HG03135 (cell line): ENCODE data around the gene PRKACG.
A peak's percentile ranks its signal among the peaks of the same experiment; 100 is the strongest.
"Not testable (repeated sequence)": the region's sequence is repeated elsewhere in the genome, so short reads cannot be mapped to it uniquely, and the experiment has no call there.

Experiments used
- ATAC-seq: cut with Tn5 transposase; IDR thresholded peaks from one replicate; pipeline ENCODE4 v1.9.1; 2021; ENCODE audit warnings: mild to moderate bottlenecking, moderate library complexity; ENCODE audit not compliant: unreplicated experiment

Gene PRKACG

DNA sequence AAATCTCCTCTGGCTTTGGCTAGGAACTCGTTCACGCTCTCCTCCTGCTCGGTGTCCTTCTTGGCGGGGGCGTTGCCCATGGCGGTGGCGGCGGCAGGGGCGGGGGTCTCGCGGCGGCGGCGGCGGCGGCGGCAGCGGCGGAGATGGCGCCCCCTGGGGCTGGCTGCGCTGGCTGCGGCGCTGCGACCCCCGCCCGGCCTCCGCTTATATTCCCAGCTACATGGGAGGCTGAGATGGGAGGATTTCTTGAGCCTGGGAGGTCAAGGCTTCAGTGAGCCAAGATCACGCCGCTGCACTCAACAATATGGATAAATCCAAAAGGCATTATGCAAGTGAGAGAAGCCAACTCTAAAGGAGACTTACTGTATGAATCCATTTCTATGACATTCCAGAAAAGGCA is at the start of gene PRKACG:
Gene PRKACG, minus strand, starts transcription at position 101 of the 400 bp plus-strand sequence. Its CDS starts 21 bp downstream, at position 80.
- no peak for ATAC-seq

DNA sequence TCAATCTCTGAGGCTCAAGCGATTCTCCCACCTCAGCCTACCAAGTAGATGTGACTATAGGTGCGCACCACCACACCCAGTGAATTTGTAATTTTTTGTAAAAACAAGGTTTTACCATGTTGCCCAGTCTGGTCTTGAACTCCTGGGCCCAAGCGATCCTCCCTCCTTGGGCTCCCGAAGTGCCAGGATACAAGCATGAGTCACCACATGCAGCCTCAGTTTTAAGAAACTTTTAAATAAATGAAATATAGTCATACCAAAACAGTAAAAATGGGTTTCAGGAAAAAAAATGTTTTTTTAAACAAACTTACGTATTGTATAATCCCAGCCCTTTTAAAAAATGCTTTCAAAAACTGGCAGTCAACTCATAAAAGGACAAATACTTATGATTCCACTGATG is 48.3 kb upstream of the PRKACG start:
- ATAC-seq, result no peak

DNA sequence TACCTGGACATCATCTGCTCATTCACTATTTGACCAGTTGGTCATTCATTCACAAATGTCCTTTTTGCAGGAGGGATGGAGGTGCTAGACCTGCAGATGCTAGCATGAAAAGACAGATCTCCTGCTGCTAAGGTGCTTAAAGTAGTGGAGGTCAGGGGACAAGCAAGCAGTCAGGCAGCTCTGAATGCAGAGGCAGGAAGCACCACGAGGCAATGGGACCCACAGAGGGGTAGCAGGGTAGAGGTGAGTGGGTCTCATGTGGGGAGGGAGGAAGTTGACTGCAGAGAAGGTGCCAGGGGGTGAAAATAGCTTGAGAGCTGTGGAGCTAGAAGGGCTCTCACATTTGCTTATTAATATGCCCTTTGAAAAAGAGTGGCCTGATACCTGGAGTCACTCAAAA is 46.9 kb upstream of the PRKACG start:
- ATAC-seq, result no peak

DNA sequence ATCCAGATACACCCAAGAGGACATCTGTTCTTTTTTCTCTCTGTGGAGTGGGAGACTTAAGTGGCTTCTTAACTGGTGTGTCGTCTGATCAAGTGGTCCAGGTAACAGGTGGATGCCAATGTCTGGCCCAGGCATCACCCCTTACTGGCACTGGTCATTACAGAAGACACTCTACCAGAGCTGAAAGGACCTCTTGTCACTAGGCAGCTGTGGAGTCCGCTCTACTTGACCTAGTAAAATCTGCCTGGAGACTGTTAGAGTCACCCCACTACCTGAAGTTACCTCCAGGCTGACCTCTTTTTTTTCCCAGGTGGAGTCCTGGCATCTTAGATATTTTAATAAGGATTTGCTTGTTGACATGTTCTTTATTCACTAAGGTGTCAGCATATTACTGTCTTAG is 44.2 kb upstream of the PRKACG start:
- no peak for ATAC-seq

DNA sequence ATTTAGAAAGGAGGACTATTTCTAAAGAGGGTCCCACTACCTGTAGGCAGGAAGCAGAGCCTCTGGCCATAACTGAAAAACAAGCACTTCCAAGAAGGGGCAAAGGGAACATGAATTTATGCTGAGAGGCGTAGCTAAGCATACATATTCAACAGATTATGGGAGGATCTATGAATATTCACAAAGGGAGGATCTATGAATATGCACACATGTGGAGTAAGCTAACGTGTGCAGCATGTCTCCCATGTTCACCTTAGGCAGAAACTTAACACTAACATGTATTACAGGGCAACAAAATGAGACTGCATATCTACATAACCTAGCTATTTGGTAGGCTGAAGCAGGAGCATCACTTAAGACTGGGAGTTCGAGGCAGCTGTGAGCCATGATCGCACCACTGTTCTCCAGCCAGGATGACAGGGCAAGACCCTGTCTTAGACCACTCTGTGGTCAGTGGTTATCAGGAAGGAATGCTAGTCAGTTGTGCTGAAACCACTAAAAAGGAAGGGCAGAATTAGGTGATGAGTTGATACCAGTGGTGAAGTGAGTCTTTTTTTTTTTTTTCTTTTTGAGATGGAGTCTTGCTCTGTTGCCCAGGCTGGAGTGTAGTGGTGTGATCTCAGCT is 42.4 kb upstream of the PRKACG start:
- no peak for ATAC-seq

DNA sequence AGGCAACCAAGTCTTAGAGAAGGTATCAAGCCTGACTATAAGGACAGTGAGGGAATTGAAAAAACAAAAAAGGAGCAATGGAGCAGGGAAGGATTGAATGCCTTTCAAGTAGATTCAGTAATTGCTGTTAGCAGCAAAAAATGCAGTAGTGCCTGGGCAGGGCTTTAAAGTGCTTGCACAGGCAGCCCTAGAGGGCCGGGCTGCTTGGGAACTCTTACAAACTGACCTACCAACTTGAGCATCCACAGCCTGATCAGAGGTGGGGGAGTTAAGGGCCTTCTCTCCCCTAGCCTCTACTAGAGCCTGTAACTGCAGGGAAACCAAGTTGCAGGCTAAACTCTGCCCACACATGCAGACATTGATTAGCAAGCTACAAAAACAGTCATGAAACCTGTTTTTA is 41.1 kb upstream of the PRKACG start:
- no peak for ATAC-seq

DNA sequence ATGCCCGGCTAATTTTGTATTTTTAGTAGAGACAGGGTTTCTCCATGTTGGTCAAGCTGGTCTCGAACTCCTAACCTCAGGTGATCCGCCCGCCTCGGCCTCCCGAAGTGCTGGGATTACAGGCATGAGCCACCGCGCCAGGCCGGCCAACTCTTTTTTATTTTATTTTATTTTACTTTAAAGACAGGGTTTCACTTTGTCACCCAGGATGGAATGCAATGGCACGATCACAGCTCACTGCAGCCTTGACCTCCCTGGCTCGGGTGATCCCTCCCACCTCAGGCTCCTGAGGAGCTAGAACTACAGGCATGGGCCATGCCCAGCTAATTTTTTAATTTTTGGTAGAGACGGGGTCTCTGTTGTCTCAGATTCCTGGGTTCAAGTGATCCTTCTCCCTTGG is 37.0 kb upstream of the PRKACG start:
- not testable (repeated sequence) for ATAC-seq

DNA sequence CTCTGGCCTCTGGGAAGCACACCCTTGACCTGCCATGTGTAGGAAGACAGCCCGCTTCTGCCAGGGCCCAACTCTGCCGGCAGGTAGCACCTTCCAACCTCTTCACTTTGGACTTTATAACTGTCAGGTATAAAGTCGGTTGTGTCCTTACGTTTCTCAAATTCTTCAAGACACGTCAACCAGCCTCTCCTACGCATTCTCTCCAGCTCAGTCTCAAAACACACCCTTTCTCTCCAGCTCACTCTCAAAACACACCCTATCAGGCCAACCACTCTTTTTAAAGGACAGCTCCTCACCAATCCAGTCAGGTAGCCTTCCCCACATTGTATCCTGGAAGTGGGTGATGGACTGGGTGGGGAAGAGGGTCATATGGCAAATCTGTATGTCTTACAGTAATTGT is 35.2 kb upstream of the PRKACG start:
- ATAC-seq, result no peak

DNA sequence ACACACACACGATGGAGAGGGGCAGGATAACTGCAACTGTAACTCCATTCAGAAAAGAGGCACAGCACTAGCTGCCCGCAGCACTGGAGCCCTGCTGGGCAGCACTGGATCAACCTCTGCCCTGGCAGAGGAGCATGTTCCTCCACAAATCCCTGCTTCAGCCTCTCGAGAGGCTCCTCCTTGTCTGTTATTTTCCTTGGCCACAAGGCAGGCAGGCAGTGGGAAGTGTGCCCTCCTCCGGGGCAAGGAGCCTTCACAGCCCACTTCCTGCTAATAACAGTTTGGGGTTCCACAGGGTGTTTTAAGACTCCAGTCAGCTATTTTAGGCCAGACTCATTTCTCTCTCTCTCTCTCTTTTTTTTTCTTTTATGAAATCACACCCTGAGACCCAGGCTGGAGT is 33.5 kb upstream of the PRKACG start:
- no peak for ATAC-seq

DNA sequence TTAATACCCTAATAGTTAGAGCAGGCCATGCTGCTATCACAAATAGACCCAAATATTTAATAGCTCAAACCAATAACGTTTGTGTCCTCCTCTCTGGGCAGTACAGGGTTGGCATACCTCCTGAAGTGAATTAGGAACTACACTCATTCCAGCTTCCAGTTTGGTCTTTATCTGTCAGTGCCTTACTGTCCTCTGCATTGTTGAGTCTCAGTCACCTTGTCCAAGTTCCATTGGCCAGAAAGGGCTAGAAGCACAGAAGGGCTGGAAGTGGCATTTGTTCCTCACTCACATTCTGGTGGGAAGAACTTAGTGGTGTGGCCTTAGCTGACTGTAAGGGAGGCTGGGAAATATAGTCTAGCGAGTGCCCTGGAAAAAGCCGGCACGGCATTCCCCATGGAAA is 32.8 kb upstream of the PRKACG start:
- no peak for ATAC-seq

DNA sequence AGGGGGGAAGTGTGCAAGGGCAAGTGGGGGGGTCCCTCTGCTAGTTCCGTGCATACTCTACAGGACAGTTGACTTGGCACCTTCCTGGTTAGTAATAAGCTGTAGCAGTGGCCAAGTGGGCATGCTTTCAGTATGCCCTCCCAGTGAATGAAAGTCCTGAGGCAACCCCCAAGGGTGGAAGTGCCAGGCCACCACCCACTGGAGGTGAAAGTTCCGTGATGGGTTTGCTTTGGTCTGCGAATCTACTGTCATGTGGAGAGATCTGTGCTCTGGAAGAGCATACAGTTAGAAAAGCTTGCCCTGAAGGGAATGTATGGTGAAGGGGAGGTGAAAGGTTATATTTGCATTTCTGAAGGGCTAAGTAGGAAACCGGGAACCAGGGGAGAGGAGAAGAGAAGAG is 31.9 kb upstream of the PRKACG start:
- ATAC-seq, result no peak

DNA sequence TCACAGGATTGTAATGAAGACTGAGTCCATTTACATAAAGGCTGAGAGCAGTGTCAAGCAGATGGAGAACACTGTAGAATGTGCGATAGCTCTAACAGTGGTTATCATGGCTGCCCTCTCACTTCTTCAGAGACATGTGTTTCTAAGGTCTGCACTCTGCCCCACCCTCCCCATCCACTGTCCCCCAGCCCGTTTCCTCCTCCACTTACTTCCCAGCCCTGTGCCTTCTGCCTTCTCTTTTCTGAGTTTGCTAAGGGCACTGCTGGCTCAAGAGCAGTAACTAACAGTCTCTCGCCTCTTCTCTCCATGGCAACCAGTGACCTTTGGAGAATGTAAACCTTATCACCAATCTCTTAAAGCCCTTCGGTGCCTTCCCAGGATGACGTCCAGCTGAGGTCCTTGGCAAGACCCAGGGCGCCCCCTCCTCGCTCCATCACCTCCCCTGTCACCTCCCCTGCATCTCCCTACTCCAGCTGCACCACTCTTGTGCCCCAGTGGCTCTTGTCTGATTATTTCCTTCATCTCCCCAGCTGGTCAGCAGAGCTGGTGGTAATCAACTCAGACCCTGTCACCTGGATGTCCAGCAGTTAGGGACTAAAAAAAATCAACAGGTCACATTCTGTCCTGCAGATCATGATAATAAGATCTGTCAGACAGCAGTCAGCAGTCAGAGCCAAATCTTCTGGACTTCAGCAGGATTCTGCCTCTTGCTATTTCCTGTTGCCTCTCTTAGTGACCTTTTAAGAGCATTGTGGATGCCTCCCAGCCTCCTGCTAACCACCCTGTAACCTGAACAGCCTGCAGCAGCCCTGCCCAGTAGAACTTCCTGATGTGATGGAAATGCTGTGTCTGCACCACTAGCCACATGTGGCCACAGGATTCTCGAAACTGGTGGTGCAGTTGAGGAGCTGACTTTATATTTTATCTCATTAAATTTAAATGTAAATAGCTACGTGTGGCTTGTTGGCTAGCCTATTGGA is 30.6 kb upstream of the PRKACG start:
- no peak for ATAC-seq

DNA sequence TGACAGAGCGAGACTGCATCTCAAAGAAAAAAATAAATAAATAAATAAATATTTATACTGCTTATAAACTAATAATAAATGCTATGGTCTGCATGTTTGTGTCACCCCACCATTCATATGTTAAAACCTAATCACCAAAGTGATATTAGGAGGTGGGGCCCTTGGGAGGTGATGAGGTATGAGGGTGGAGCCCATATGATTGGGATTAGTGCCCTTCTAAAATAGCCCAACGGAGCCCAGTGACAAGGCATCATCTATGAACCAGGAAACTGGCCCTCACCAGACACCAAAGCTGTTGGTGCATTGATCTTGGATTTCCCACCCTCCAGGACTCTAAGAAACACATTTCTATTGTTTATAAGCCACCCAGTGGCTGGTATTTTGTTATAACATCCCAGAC is 26.7 kb upstream of the PRKACG start:
- ATAC-seq, result no peak

DNA sequence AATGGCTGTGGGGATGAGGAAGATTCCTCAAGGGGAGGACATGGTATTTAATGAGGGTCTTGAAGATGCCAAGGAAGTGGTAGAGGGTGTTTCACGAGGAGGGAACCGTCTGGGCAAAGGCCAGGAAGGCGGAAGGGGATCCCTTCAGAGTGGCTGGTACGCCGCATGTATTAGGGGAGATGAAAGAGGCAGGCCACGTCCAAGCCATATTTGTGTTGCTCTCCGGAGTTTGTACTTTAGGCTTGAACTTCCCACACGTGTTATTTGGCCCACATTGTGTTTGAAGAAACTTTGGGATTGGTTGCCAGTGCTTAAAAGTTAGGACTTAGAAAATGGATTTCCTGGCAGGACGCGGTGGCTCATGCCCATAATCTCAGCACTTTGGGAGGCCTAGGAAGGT is 22.9 kb upstream of the PRKACG start:
- no peak for ATAC-seq

DNA sequence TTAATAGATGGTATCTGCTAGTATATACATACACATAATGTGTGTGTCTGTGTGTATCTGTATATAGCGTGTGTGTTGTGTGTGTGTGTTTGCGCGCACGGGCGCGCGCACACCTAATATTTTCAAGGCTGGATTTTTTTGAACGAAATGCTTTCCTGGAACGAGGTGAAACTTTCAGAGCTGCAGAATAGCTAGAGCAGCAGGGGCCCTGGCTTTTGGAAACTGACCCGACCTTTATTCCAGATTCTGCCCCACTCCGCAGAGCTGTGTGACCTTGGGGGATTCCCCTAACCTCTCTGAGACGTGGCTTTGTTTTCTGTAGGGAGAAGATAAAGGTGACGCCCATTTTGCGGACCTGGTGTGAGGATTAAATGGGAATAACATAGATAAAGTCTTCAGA is 22.4 kb upstream of the PRKACG start:
- ATAC-seq, result peak; percentile 12

DNA sequence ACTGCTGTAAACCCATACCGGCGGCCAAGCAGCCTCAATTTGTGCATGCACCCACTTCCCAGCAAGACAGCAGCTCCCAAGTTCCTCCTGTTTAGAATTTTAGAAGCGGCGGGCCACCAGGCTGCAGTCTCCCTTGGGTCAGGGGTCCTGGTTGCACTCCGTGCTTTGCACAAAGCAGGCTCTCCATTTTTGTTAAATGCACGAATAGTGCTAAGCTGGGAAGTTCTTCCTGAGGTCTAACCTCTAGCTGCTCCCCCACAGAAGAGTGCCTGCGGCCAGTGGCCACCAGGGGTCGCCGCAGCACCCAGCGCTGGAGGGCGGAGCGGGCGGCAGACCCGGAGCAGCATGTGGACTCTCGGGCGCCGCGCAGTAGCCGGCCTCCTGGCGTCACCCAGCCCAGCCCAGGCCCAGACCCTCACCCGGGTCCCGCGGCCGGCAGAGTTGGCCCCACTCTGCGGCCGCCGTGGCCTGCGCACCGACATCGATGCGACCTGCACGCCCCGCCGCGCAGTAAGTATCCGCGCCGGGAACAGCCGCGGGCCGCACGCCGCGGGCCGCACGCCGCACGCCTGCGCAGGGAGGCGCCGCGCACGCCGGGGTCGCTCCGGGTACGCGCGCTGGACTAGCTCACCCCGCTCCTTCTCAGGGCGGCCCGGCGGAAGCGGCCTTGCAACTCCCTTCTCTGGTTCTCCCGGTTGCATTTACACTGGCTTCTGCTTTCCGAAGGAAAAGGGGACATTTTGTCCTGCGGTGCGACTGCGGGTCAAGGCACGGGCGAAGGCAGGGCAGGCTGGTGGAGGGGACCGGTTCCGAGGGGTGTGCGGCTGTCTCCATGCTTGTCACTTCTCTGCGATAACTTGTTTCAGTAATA is 21.8 kb upstream of the PRKACG start, which contains the start of gene FXN:
Gene FXN, plus strand, starts transcription at position 315 of the 871 bp plus-strand sequence. Its CDS starts 31 bp downstream, at position 346.
- peak; percentile 95 for ATAC-seq

DNA sequence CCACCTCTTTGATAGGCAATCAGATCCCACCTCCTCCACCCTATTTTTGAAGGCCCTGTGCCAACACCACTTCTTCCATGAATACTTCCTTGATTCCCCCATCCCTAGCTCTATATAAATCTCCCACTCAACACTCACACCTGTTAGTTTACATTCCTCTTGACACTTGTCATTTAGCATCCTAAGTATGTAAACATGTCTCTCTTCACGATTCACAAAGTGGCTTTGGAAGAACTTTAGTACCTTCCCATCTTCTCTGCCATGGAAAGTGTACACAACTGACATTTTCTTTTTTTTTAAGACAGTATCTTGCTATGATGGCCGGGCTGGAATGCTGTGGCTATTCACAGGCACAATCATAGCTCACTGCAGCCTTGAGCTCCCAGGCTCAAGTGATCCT is 20.2 kb upstream of the PRKACG start:
- ATAC-seq, result no peak

DNA sequence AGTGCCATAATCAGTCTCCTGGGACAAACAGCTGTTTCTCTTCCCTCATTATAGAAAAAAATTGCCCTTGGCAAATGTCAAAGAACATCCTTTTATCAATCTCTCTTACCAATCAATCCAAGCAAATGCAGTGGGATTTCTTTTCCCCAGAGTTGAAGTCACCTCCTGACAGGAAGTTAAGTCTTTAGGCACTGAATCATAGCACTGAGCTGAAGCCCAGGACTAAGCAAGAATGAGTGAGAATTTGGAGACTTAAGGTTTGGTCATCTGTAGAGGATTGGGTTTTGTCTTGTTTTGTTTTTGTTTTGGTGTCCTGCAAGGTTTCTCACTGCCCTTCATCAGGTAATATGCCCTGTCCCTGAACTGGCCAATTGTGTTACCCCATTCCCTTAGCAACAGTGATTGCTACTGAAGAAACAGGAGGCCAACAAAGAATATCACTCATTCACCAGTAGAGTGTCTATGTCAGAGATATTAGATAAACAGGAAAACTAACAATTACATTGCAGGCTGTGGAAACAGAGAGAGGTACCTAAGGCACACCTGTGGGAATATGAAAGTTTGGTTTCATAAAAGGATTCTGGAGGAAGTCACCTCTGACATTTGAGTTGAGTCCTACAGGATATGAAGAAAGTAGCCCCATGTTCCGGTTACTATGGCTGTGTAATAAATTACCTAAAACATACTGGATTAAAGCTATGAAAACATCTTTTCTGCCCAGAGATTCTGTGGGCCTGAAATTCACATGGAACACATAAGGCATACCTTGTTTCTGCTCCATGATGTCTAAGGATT is 17.1 kb upstream of the PRKACG start:
- ATAC-seq, result no peak

DNA sequence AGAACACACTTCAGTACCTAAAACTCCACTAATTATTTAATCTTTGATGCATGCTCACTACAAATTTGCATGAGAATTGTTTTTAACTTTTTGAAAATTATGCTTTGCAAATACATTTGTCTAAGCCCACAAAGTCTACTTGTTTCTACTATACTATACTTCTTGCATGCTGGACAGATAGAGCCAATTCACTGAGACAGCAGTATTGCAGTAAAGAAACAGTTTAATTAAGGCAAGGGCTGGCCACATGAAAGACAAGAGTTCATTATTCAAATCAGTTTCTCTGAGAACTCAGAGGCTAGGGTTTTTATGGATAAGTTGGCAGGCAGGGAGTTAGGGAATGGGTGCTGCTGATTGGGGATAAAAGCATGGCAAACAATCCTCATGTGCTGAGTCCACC is 15.6 kb upstream of the PRKACG start:
- ATAC-seq, result no peak

DNA sequence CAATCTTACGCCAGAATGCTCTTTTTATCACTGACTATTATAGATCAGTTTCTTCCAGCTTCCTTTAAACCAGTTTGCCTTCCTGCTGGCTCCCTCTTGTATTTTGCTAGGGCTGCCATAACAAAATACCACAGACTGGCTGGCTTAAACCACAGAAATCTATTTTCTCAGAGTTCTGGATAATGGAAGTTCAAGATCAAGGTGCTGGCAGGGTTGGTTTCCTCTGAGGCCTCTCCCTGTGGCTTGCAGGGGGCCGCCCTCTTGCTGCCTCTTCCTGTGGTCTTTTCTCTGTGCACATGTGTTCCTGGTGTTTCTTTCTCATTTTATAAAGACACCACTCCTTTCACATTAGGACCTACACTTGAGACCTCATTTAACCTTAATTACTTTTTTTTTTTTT is 14.8 kb upstream of the PRKACG start:
- ATAC-seq, result no peak
